Measurements from ENCODE around the gene EHBP1L1.

The EHBP1L1 gene

GRCh38 chr11:65547446-65548125 lies 28.3 kb upstream of the EHBP1L1 start:
- Histone ChIP-seq H3K9ac (ENCODE audit: low read depth, low read length) (peak overlapping the region; percentile 46), H4K20me1 (ENCODE audit: insufficient read depth, low read length) (peaks cover 6% of the 10 kb centered on the region), H3K27ac (ENCODE audit: low read length) (peak overlapping the region; percentile 35; the same call in 1 of the 2 replicates), H2AFZ (ENCODE audit: low read depth, low read length) (no peak overlapping the region), H3K79me2 (ENCODE audit: insufficient read depth, low read length) (no peaks in the 10 kb centered on the region), H3K4me3 (ENCODE audit: low read depth in 1 of 2, low read length in 2 of 2) (peak overlapping the region in 1 of 2 experiments; percentile 52; a peak in 2 of 4 replicates), H3K9me3 (ENCODE audit: insufficient read depth, low read length, severe bottlenecking) (no peaks in the 10 kb centered on the region), H3K27me3 (ENCODE audit: insufficient read depth, low read length, poor library complexity) (no peaks in the 10 kb centered on the region), H3K36me3 (ENCODE audit: insufficient read depth, low read length) (no peaks in the 10 kb centered on the region), H3K4me2 (ENCODE audit: insufficient read depth, low read length) (peak overlapping the region; percentile 67), H3K4me1 (ENCODE audit: insufficient read depth, low read length) (peaks cover 49% of the 10 kb centered on the region)
- TF ChIP-seq CTCF (IDR thresholded peaks at IDR 0.05; ENCODE audit: borderline replicate concordance, extremely low read depth, low read length, poor library complexity, severe bottlenecking) (no peak), EZH2 (IDR thresholded peaks at IDR 0.05; ENCODE audit: borderline replicate concordance, low read depth, low read length, severe bottlenecking) (no peak)
- no peak for DNase-seq
- no peak for ATAC-seq (ENCODE audit: insufficient read depth, low read depth)

GRCh38 chr11:65548395-65548794 lies 27.5 kb upstream of the EHBP1L1 start:
- H4K20me1 ChIP-seq (ENCODE audit: insufficient read depth, low read length): peaks cover 9% of the 10 kb centered on the region
- no peak overlapping the region for H2AFZ ChIP-seq (ENCODE audit: low read depth, low read length)
- H3K27me3 ChIP-seq (ENCODE audit: insufficient read depth, low read length, poor library complexity): no peaks in the 10 kb centered on the region
- no peak overlapping the region for H3K27ac ChIP-seq (ENCODE audit: low read length)
- H3K4me1 ChIP-seq (ENCODE audit: insufficient read depth, low read length): peaks cover 55% of the 10 kb centered on the region
- no peak overlapping the region for H3K9ac ChIP-seq (ENCODE audit: low read depth, low read length)
- peak overlapping the region; percentile 67; the same call in 1 of the 2 replicates for H3K4me2 ChIP-seq (ENCODE audit: insufficient read depth, low read length)
- H3K36me3 ChIP-seq (ENCODE audit: insufficient read depth, low read length): no peaks in the 10 kb centered on the region
- no peak overlapping the region for H3K4me3 ChIP-seq (ENCODE audit: low read depth in 1 of 2, low read length in 2 of 2)
- DNase-seq (no peak), ATAC-seq (ENCODE audit: insufficient read depth, low read depth) (no peak)
- H3K79me2 ChIP-seq (ENCODE audit: insufficient read depth, low read length): no peaks in the 10 kb centered on the region
- no peaks in the 10 kb centered on the region for H3K9me3 ChIP-seq (ENCODE audit: insufficient read depth, low read length, severe bottlenecking)
- TF ChIP-seq CTCF (IDR thresholded peaks at IDR 0.05; ENCODE audit: borderline replicate concordance, extremely low read depth, low read length, poor library complexity, severe bottlenecking): no peak
- no peak for TF ChIP-seq EZH2 (IDR thresholded peaks at IDR 0.05; ENCODE audit: borderline replicate concordance, low read depth, low read length, severe bottlenecking)

- H3K79me2 ChIP-seq (ENCODE audit: insufficient read depth, low read length): no peaks in the 10 kb centered on the region
- H3K4me3 ChIP-seq (ENCODE audit: low read depth in 1 of 2, low read length in 2 of 2): no peak overlapping the region
- peaks cover 62% of the 10 kb centered on the region for H3K4me1 ChIP-seq (ENCODE audit: insufficient read depth, low read length)
- H3K27ac ChIP-seq (ENCODE audit: low read length): no peak overlapping the region
- H3K36me3 ChIP-seq (ENCODE audit: insufficient read depth, low read length): no peaks in the 10 kb centered on the region
- no peak for TF ChIP-seq EZH2 (IDR thresholded peaks at IDR 0.05; ENCODE audit: borderline replicate concordance, low read depth, low read length, severe bottlenecking)
- no peak for TF ChIP-seq CTCF (IDR thresholded peaks at IDR 0.05; ENCODE audit: borderline replicate concordance, extremely low read depth, low read length, poor library complexity, severe bottlenecking)
- DNase-seq (no peak), ATAC-seq (ENCODE audit: insufficient read depth, low read depth) (no peak)
- no peaks in the 10 kb centered on the region for H3K27me3 ChIP-seq (ENCODE audit: insufficient read depth, low read length, poor library complexity)
- H3K9ac ChIP-seq (ENCODE audit: low read depth, low read length): no peak overlapping the region
- H3K9me3 ChIP-seq (ENCODE audit: insufficient read depth, low read length, severe bottlenecking): no peaks in the 10 kb centered on the region
- no peak overlapping the region for H3K4me2 ChIP-seq (ENCODE audit: insufficient read depth, low read length)
- H2AFZ ChIP-seq (ENCODE audit: low read depth, low read length): no peak overlapping the region
- H4K20me1 ChIP-seq (ENCODE audit: insufficient read depth, low read length): peaks cover 9% of the 10 kb centered on the region
These were observed 26.8 kb upstream of the EHBP1L1 start for GRCh38 chr11:65549096-65549495.

All from DND-41 (cell line).